Common myeloid progenitor, CD34-positive (primary cell): ENCODE measurements around the gene PSTPIP1.

Source experiments
- CTCF ChIA-PET: fragments of 350-600 bp; sonication (Branson Sonifier 250); formaldehyde crosslinking; loops from one replicate; lab custom pipeline; 2021; ENCODE audit warnings: antibody characterized with exemption; lab: Charles Lee
- POLR2A ChIA-PET: fragments of 350-600 bp; sonication (Branson Sonifier 250); formaldehyde crosslinking; loops from one replicate; lab custom pipeline; 2021; ENCODE audit warnings: antibody characterized with exemption; lab: Charles Lee
- DNase-seq, 3 donors: peaks; one replicate each; pipeline versions ENCODE4 v3.0.0 to v3.0.0-alpha.2; 2013
- H3K27ac ChIP-seq, 2 experiments: 1 replicate in 1 of 2; 2 replicates in 1 of 2; pipeline ENCODE4 v1.7.0; 2013; ENCODE audit warnings: inconsistent platforms in 2 of 2, low read length in 2 of 2, mild to moderate bottlenecking in 2 of 2, low read depth in 1 of 2, moderate library complexity in 1 of 2; ENCODE audit not compliant: severe bottlenecking in 2 of 2, insufficient read depth in 1 of 2, poor library complexity in 1 of 2
- H3K27me3 ChIP-seq, 5 experiments: replicated peaks in 2 of 5; 1 replicate in 3 of 5; 2 replicates in 2 of 5; pipeline versions ENCODE4 v1.6.1 to v1.7.0; 2013; ENCODE audit warnings: low read length in 4 of 5, mild to moderate bottlenecking in 2 of 5, moderate library complexity in 2 of 5, inconsistent platforms in 1 of 5; ENCODE audit not compliant: insufficient read depth in 5 of 5, control insufficient read depth in 4 of 5
- H3K36me3 ChIP-seq, 4 experiments: 1 replicate in 2 of 4; 2 replicates in 2 of 4; pipeline versions ENCODE4 v1.6.1 to v1.7.0; 2013; ENCODE audit warnings: low read length in 3 of 4, control low read depth in 1 of 4, mild to moderate bottlenecking in 1 of 4; ENCODE audit not compliant: control insufficient read depth in 4 of 4, insufficient read depth in 4 of 4
- H3K4me1 ChIP-seq, 4 experiments: 1 replicate in 3 of 4; 2 replicates in 1 of 4; pipeline versions ENCODE4 v1.6.1 to v1.7.1; 2013; ENCODE audit warnings: low read length in 3 of 4, mild to moderate bottlenecking in 3 of 4, control low read depth in 1 of 4, inconsistent platforms in 1 of 4, moderate library complexity in 1 of 4; ENCODE audit not compliant: control insufficient read depth in 4 of 4, insufficient read depth in 4 of 4; ENCODE audit errors: control extremely low read depth in 1 of 4
- H3K4me3 ChIP-seq, 7 experiments: 1 replicate in 4 of 7; 2 replicates in 3 of 7; pipeline versions ENCODE4 v1.5.1 to v1.7.0; 2013; ENCODE audit warnings: mild to moderate bottlenecking in 7 of 7, low read length in 6 of 7, moderate library complexity in 6 of 7, inconsistent platforms in 2 of 7, low read depth in 2 of 7, control low read depth in 1 of 7; ENCODE audit not compliant: insufficient read depth in 4 of 7, control insufficient read depth in 1 of 7; ENCODE audit errors: extremely low read depth in 1 of 7
- H3K9me3 ChIP-seq, 5 experiments: 1 replicate in 4 of 5; 2 replicates in 1 of 5; pipeline versions ENCODE4 v1.6.1 to v1.7.1; 2013; ENCODE audit warnings: low read length in 4 of 5, mild to moderate bottlenecking in 2 of 5, inconsistent platforms in 1 of 5, low read depth in 1 of 5, moderate library complexity in 1 of 5; ENCODE audit not compliant: control insufficient read depth in 4 of 5, insufficient read depth in 2 of 5; ENCODE audit errors: control extremely low read depth in 1 of 5
- WGBS: methylation state at CpG from one replicate; pipeline ENCODE4 v1.1.5; 2013; ENCODE audit not compliant: insufficient coverage; 5-methylcytosine and 5-hydroxymethylcytosine counted together

Gene PSTPIP1

GRCh38 chr15:77037388-77038209 lies 42.7 kb downstream of the PSTPIP1 start:
- H3K9me3 ChIP-seq = peaks cover 0 to 13% (median 0%) of the 10 kb centered on the region in 5 experiments
- ChIA-PET POLR2A (no interaction called here), CTCF (interaction anchor here (0.8 to 18.2 kb wide), 2 partner anchors 9 to 62 kb away, joined by 3 to 269 read pairs; no protein-coding TSS in a partner anchor)
- no peak overlapping the region for H3K4me3 ChIP-seq
- WGBS = 96% methylated on average over 8 of the region's 12 CpGs
- no peaks in the 10 kb centered on the region for H3K27me3 ChIP-seq
- no peak for DNase-seq
- H3K4me1 ChIP-seq = no peaks in the 10 kb centered on the region
- H3K36me3 ChIP-seq = peaks cover 11 to 60% (median 28%) of the 10 kb centered on the region in 4 experiments
- no peak overlapping the region for H3K27ac ChIP-seq

- H3K36me3 ChIP-seq = peaks cover 15 to 67% (median 32%) of the 10 kb centered on the region in 4 experiments
- no peak overlapping the region for H3K4me3 ChIP-seq
- H3K4me1 ChIP-seq = no peaks in the 10 kb centered on the region
- ChIA-PET POLR2A (no interaction called here), CTCF (interaction anchor here (18.2 kb wide), 1 partner anchor 63 kb away, joined by 269 read pairs; no protein-coding TSS in a partner anchor)
- peaks cover 0 to 13% (median 0%) of the 10 kb centered on the region in 5 experiments for H3K9me3 ChIP-seq
- DNase-seq = no peak
- WGBS = no CpG with 5 or more reads among the region's 10 CpGs
- H3K27me3 ChIP-seq = no peaks in the 10 kb centered on the region
- H3K27ac ChIP-seq = no peak overlapping the region
These were observed 43.6 kb downstream of the PSTPIP1 start for GRCh38 chr15:77038312-77039216.

- peaks cover 16 to 69% (median 36%) of the 10 kb centered on the region in 4 experiments for H3K36me3 ChIP-seq
- no CpG with 5 or more reads among the region's 5 CpGs for WGBS
- peaks cover 0 to 13% (median 0%) of the 10 kb centered on the region in 5 experiments for H3K9me3 ChIP-seq
These were observed 44.2 kb downstream of the PSTPIP1 start for GRCh38 chr15:77039217-77039533.

GRCh38 chr15:77039848-77040247 lies 44.9 kb downstream of the PSTPIP1 start:
- ChIA-PET CTCF (interaction anchor here (1.4 kb wide), 1 partner anchor 13 kb away, joined by 4 read pairs; no protein-coding TSS in a partner anchor), POLR2A (no interaction called here)
- WGBS = no CpG with 5 or more reads among the region's 8 CpGs
- H3K9me3 ChIP-seq = peaks cover 0 to 13% (median 0%) of the 10 kb centered on the region in 5 experiments
- no peak overlapping the region for H3K4me3 ChIP-seq
- H3K27me3 ChIP-seq = no peaks in the 10 kb centered on the region
- H3K36me3 ChIP-seq = peaks cover 16 to 76% (median 43%) of the 10 kb centered on the region in 4 experiments
- DNase-seq = no peak
- no peak overlapping the region for H3K27ac ChIP-seq
- H3K4me1 ChIP-seq = no peaks in the 10 kb centered on the region

More at GRCh38 chr15:77039217-77039533, 44.2 kb downstream of the PSTPIP1 start:
- CTCF ChIA-PET = no interaction called here
- no peak overlapping the region for H3K4me3 ChIP-seq
- no peaks in the 10 kb centered on the region for H3K27me3 ChIP-seq
- no peak for DNase-seq
- POLR2A ChIA-PET = no interaction called here
- no peaks in the 10 kb centered on the region for H3K4me1 ChIP-seq
- no peak overlapping the region for H3K27ac ChIP-seq

GRCh38 chr15:77040673-77041072 lies 45.7 kb downstream of the PSTPIP1 start:
- Histone ChIP-seq H3K27me3 (no peaks in the 10 kb centered on the region), H3K4me3 (no peak overlapping the region), H3K27ac (no peak overlapping the region), H3K9me3 (peaks cover 0 to 13% (median 0%) of the 10 kb centered on the region in 5 experiments), H3K36me3 (peaks cover 18 to 80% (median 47%) of the 10 kb centered on the region in 4 experiments), H3K4me1 (no peaks in the 10 kb centered on the region)
- POLR2A ChIA-PET = no interaction called here
- 87% methylated on average over 5 of the region's 5 CpGs for WGBS
- CTCF ChIA-PET = interaction anchor here (1.1 to 1.4 kb wide), 2 partner anchors 9 to 12 kb away, joined by 3 to 4 read pairs; no protein-coding TSS in a partner anchor
- peak in 1 of 3 donors; percentile 35 for DNase-seq

- peaks cover 26 to 79% (median 42%) of the 10 kb centered on the region in 4 experiments for H3K36me3 ChIP-seq
- DNase-seq = no peak
- 90% methylated on average over 7 of the region's 8 CpGs for WGBS
- peaks cover 0 to 8% (median 0%) of the 10 kb centered on the region in 5 experiments for H3K9me3 ChIP-seq
- no peaks in the 10 kb centered on the region for H3K27me3 ChIP-seq
- ChIA-PET POLR2A (no interaction called here), CTCF (interaction anchor here (1.4 kb wide), 1 partner anchor 18 kb away, joined by 3 read pairs; no protein-coding TSS in a partner anchor)
- no peaks in the 10 kb centered on the region for H3K4me1 ChIP-seq
- H3K4me3 ChIP-seq = no peak overlapping the region
- no peak overlapping the region for H3K27ac ChIP-seq
These were observed 47.5 kb downstream of the PSTPIP1 start for GRCh38 chr15:77042245-77042919.
